Measurements from ENCODE around the gene OR4D10. TPM values are rescaled to one million over a fixed set of nuclear protein-coding genes. Genes with fewer than 3 reads are reported as not detected.
"Not testable (repeated sequence)": the region's sequence is repeated elsewhere in the genome, so short reads cannot be mapped to it uniquely, and the experiment has no call there.

The OR4D10 gene
- total RNA-seq, 2 experiments from 2014 or later, result not detected

- Mint-ChIP-seq H3K4me3 (no peak overlapping the region), H3K27ac (no peak overlapping the region), H3K36me3 (ENCODE audit: low read depth) (no peaks in the 10 kb centered on the region), H3K9me3 (no peaks in the 10 kb centered on the region), H3K4me1 (ENCODE audit: low read depth) (no peaks in the 10 kb centered on the region), H3K27me3 (ENCODE audit: low read depth) (peaks cover 16% of the 10 kb centered on the region)
- DNase-seq, result no peak
- CTCF ChIA-PET, result no interaction called here
- intact Hi-C loops (cut with micrococcal nuclease), result no loop called here
Measured at GRCh38 chr11:59463190-59463641, 9.9 kb upstream of the OR4D10 start.

DNA sequence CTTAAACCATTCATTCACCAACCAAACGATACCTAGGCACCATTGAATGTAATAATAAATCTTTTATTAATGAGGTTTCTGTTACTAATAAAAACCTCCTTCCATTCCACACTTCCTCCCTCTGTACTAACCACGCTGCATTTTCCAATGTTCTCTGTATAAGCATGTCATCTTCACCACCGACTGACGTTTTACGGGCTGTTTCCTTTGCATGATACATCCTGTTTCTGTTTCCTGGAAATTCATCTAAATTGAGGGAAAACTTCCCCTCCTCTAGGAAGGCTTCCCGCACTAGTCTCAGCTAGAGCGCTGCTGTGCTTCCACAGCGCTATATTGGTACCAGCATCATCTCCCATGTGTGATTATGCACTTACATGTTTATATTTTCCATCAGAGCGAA, 2.1 kb downstream of the OR4D10 start:
- no peak for DNase-seq
- no peak overlapping the region for H3K4me3 Mint-ChIP-seq
- H3K27me3 Mint-ChIP-seq (ENCODE audit: low read depth), result peaks cover 12% of the 10 kb centered on the region
- no peaks in the 10 kb centered on the region for H3K36me3 Mint-ChIP-seq (ENCODE audit: low read depth)
- intact Hi-C loops (cut with micrococcal nuclease), result no loop called here
- H3K27ac Mint-ChIP-seq, result no peak overlapping the region
- no peaks in the 10 kb centered on the region for H3K9me3 Mint-ChIP-seq
- H3K4me1 Mint-ChIP-seq (ENCODE audit: low read depth), result no peaks in the 10 kb centered on the region
- CTCF ChIA-PET, result no interaction called here

DNA sequence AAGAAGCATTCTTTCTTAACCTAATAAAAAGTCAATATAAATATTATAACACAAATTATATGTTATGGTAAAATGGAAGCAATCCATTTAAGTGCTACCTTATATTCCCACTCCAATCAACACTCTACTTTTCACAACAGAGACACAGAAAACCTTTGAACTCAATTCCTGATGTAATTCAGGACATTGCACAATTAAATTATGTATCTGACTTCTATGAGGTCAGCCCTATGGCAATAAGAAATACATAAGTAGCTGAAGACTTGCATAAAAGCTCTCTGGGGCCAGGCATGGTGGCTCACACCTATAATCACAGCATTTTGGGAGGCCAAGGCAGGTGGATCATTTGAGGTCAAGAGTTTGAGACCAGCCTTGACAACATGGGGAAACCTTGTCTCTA, 6.8 kb downstream of the OR4D10 start:
- no peak overlapping the region for H3K4me3 Mint-ChIP-seq
- no peak for DNase-seq
- no peak overlapping the region for H3K27ac Mint-ChIP-seq
- CTCF ChIA-PET, result no interaction called here
- peaks cover 4% of the 10 kb centered on the region for H3K27me3 Mint-ChIP-seq (ENCODE audit: low read depth)
- no peaks in the 10 kb centered on the region for H3K9me3 Mint-ChIP-seq
- H3K36me3 Mint-ChIP-seq (ENCODE audit: low read depth), result no peaks in the 10 kb centered on the region
- intact Hi-C loops (cut with micrococcal nuclease), result no loop called here
- H3K4me1 Mint-ChIP-seq (ENCODE audit: low read depth), result no peaks in the 10 kb centered on the region

DNA sequence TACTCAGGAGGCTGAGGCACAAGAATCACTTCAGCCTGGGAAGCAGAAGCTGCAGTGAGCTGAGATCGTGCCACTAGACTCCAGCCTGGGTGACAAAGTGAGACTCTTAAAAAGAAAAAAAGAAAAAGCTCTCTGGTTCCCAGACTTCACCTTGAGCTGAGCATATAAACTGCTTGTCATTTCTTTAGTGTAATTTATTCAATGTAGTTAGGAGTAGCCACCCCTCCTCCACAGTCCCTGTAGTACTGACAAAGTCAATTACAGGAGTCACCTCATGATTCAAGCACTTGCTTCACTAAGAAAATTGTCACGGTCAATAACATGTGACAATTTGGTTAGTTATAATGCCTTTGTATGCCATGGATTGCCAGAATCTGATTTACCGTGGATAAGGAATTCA, 7.2 kb downstream of the OR4D10 start:
- H3K4me1 Mint-ChIP-seq (ENCODE audit: low read depth), result no peaks in the 10 kb centered on the region
- no peak overlapping the region for H3K4me3 Mint-ChIP-seq
- H3K9me3 Mint-ChIP-seq, result no peaks in the 10 kb centered on the region
- no peak overlapping the region for H3K27ac Mint-ChIP-seq
- no peaks in the 10 kb centered on the region for H3K36me3 Mint-ChIP-seq (ENCODE audit: low read depth)
- CTCF ChIA-PET, result no interaction called here
- H3K27me3 Mint-ChIP-seq (ENCODE audit: low read depth), result peaks cover 2% of the 10 kb centered on the region
- intact Hi-C loops (cut with micrococcal nuclease), result no loop called here
- DNase-seq, result no peak

- no peak overlapping the region for H3K4me3 Mint-ChIP-seq
- H3K36me3 Mint-ChIP-seq (ENCODE audit: low read depth), result no peaks in the 10 kb centered on the region
- peaks cover 4% of the 10 kb centered on the region for H3K27me3 Mint-ChIP-seq (ENCODE audit: low read depth)
Measured at GRCh38 chr11:59501931-59502330, 28.8 kb downstream of the OR4D10 start.

GRCh38 chr11:59503276-59503675, 30.2 kb downstream of the OR4D10 start, which contains the start of gene OR4D11:
Gene OR4D11 (plus strand): TSS chr11:59503576. CDS start chr11:59503576, 0 bp downstream.
- no peak for DNase-seq
- H3K4me3 Mint-ChIP-seq, result no peak within 1 kb of the TSS
- H3K4me1 Mint-ChIP-seq (ENCODE audit: low read depth), result peaks cover 6% of the 10 kb centered on the region
- CTCF ChIA-PET, result interaction anchor here (1.0 kb wide), 1 partner anchor 368 kb away, joined by 4 read pairs; no protein-coding TSS in a partner anchor
- H3K27me3 Mint-ChIP-seq (ENCODE audit: low read depth), result peaks cover 2% of the 10 kb centered on the region
- no peaks in the 10 kb centered on the region for H3K36me3 Mint-ChIP-seq (ENCODE audit: low read depth)
- no peaks in the 10 kb centered on the region for H3K9me3 Mint-ChIP-seq
- H3K27ac Mint-ChIP-seq, result no peak within 1 kb of the TSS
- intact Hi-C loops (cut with micrococcal nuclease), result no loop called here

More at GRCh38 chr11:59501931-59502330, 28.8 kb downstream of the OR4D10 start:
- CTCF ChIA-PET, result interaction anchor here (0.6 to 1.5 kb wide), 2 partner anchors 35 to 326 kb away, joined by 3 to 4 read pairs; no protein-coding TSS in a partner anchor
- Mint-ChIP-seq H3K27ac (no peak overlapping the region), H3K9me3 (no peaks in the 10 kb centered on the region), H3K4me1 (ENCODE audit: low read depth) (peaks cover 6% of the 10 kb centered on the region)
- DNase-seq, result no peak
- intact Hi-C loops (cut with micrococcal nuclease), result no loop called here

DNA sequence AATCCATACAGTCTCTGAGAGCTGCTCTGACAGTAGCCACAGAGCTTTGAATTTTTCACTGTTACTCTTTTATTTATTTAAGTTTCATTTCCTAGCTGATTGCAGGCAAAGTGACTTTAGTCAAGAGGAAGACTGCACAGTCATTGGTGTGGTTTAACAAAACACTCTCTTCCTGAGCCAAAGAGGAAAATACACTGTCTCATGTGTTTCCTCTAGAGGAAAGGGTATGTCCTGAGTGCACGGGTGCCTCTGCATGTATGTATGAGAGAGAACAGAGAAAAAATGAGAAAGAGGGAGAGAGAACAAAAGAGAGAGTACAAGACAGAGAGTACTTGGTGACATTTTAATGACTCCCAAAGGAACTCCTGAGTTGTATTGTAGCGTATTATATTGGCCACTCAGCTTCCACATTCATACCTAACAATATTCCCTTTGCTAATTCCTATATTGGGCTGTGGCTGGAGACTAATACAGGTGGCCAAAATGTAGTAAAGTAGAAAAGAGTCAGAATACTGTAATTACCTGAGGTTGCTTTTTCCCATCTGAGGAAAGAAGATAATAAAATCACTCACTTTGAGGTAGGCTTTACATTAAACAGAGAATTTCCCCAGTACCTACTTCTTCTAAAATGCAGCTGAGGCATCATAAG, 38.0 kb downstream of the OR4D10 start, which contains the start of gene OR4D9:
TSS of gene OR4D9 (plus strand) at position 599 of the 649 bp plus-strand sequence. CDS start 3,374 bp downstream, outside the sequence.
- no peaks in the 10 kb centered on the region for H3K9me3 Mint-ChIP-seq

GRCh38 chr11:59511675-59512074, 38.6 kb downstream of the OR4D10 start:
- Mint-ChIP-seq H3K27ac (no peak overlapping the region), H3K4me3 (no peak overlapping the region), H3K4me1 (ENCODE audit: low read depth) (peaks cover 27% of the 10 kb centered on the region), H3K36me3 (ENCODE audit: low read depth) (no peaks in the 10 kb centered on the region), H3K9me3 (no peaks in the 10 kb centered on the region), H3K27me3 (ENCODE audit: low read depth) (no peaks in the 10 kb centered on the region)
- no peak for DNase-seq
- intact Hi-C loops (cut with micrococcal nuclease), result no loop called here
- CTCF ChIA-PET, result interaction anchor here (1.3 kb wide), 1 partner anchor 26 kb away, joined by 4 read pairs; no protein-coding TSS in a partner anchor

More for the DNA sequence above, 38.0 kb downstream of the OR4D10 start, which contains the start of gene OR4D9:
- intact Hi-C loops (cut with micrococcal nuclease), result no loop called here
- Mint-ChIP-seq H3K36me3 (ENCODE audit: low read depth) (no peaks in the 10 kb centered on the region), H3K4me1 (ENCODE audit: low read depth) (peaks cover 27% of the 10 kb centered on the region), H3K27me3 (ENCODE audit: low read depth) (no peaks in the 10 kb centered on the region), H3K27ac (no peak within 1 kb of the TSS), H3K4me3 (no peak within 1 kb of the TSS)
- peak; percentile 29 for DNase-seq
- CTCF ChIA-PET, result interaction anchor here (1.3 kb wide), 1 partner anchor 26 kb away, joined by 4 read pairs; no protein-coding TSS in a partner anchor

DNA sequence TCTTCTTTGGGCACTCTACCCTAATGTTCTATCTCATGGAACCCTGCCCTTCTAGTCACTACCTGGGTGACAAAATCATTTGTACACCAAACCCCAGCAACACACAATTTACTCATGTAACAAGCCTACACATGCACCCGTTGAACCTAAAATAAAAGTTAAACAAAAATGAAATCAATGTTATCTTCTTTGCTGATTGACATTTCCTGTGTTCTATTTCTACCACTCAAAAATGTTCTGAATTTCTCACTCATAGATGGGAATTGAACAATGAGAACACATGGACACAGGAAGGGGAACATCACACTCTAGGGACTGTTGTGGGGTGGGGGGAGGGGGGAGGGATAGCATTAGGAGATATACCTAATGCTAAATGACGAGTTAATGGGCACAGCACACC, 47.0 kb downstream of the OR4D10 start:
- H3K4me3 Mint-ChIP-seq; H3K36me3 Mint-ChIP-seq (ENCODE audit: low read depth); H3K27me3 Mint-ChIP-seq (ENCODE audit: low read depth); CTCF ChIA-PET; H3K27ac Mint-ChIP-seq; H3K4me1 Mint-ChIP-seq (ENCODE audit: low read depth); intact Hi-C loops (cut with micrococcal nuclease); H3K9me3 Mint-ChIP-seq; DNase-seq: not testable (repeated sequence)

- intact Hi-C loops (cut with micrococcal nuclease), result no loop called here
- H3K36me3 Mint-ChIP-seq (ENCODE audit: low read depth), result no peaks in the 10 kb centered on the region
- CTCF ChIA-PET, result no interaction called here
- H3K27ac Mint-ChIP-seq, result no peak overlapping the region
- no peak overlapping the region for H3K4me3 Mint-ChIP-seq
- no peaks in the 10 kb centered on the region for H3K27me3 Mint-ChIP-seq (ENCODE audit: low read depth)
- no peak for DNase-seq
- H3K4me1 Mint-ChIP-seq (ENCODE audit: low read depth), result no peaks in the 10 kb centered on the region
- H3K9me3 Mint-ChIP-seq, result no peaks in the 10 kb centered on the region
Measured at GRCh38 chr11:59520741-59521140, 47.6 kb downstream of the OR4D10 start.

GRCh38 chr11:59523541-59523940, 50.4 kb downstream of the OR4D10 start:
- no peak for DNase-seq
- no peak overlapping the region for H3K27ac Mint-ChIP-seq
- H3K4me3 Mint-ChIP-seq, result no peak overlapping the region
- no peaks in the 10 kb centered on the region for H3K27me3 Mint-ChIP-seq (ENCODE audit: low read depth)
- H3K4me1 Mint-ChIP-seq (ENCODE audit: low read depth), result no peaks in the 10 kb centered on the region
- intact Hi-C loops (cut with micrococcal nuclease), result no loop called here
- CTCF ChIA-PET, result interaction anchor here (0.8 kb wide), 1 partner anchor 14 kb away, joined by 3 read pairs; no protein-coding TSS in a partner anchor
- no peaks in the 10 kb centered on the region for H3K9me3 Mint-ChIP-seq
- no peaks in the 10 kb centered on the region for H3K36me3 Mint-ChIP-seq (ENCODE audit: low read depth)

DNA sequence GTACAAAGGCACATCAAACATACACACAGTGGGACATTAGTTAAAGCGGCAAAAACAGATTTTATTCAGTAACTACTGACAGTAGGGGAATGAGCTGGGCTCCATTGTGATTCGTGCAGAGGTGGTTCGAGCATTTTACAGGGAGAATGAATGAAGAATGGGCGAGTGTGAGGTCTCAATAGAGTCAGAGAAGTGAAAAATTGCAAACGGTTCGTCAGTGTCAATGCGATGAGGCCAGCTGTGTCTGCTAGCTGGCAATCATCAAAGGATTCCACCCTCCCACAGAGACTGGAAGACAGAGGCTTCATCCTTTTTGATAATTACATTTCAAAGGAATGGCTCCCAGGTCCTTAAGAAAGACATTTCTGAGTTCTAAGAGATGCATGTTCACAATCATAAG, 55.6 kb downstream of the OR4D10 start:
- Mint-ChIP-seq H3K27ac (no peak overlapping the region), H3K4me1 (ENCODE audit: low read depth) (no peaks in the 10 kb centered on the region), H3K36me3 (ENCODE audit: low read depth) (no peaks in the 10 kb centered on the region), H3K4me3 (no peak overlapping the region), H3K27me3 (ENCODE audit: low read depth) (peaks cover 2% of the 10 kb centered on the region), H3K9me3 (no peaks in the 10 kb centered on the region)
- DNase-seq, result no peak
- intact Hi-C loops (cut with micrococcal nuclease), result no loop called here
- CTCF ChIA-PET, result interaction anchor here (1.2 kb wide), 1 partner anchor 9 kb away, joined by 6 read pairs; no protein-coding TSS in a partner anchor
